Epithelial cell of proximal tubule (primary cell): ENCODE results near the gene DPH1. TPM values are rescaled to one million over a fixed set of nuclear protein-coding genes. Genes with fewer than 3 reads are reported as not detected.

ENCODE experiments used
- DNase-seq: peaks from one replicate; pipeline ENCODE4 v3.0.0-alpha.2; 2011; ENCODE audit warnings: low read depth
- H3K4me3 ChIP-seq: 2 replicates; pipeline ENCODE4 v1.5.1; 2011; ENCODE audit warnings: low read depth, mild to moderate bottlenecking, low read length
- total RNA-seq: library from RNA; depleted of rRNA; stranded (reverse); fragments of >200 nt; gene quantifications from 2 replicates; pipeline ENCODE4 v1.2.3, GENCODE V29; 2015
- TF ChIP-seq, protein P1 (sequence below): conservative IDR thresholded peaks from 2 replicates; pipeline ENCODE4 v1.5.1; 2012; ENCODE audit warnings: low read depth, mild to moderate bottlenecking, low read length

Gene DPH1
- total RNA-seq, 1 donor from 2014 or later, result 33.1 TPM

DNA sequence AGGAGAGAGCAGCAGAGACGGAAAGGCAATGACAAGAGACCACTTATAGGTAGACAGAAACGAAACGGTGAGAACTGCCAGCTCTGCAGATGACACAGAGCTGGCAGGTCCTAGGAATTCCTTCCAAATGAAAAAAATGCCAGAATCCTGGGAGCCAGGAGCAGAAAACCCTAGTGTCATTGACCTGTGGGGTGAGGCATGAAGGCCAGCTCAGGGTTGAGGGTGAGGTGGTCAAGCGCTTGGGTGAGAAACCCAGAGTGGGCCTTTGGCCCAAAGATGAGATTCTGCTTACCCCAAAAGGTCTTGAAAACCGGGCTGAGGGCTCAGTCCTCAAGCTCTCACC lies 34.2 kb downstream of the DPH1 start:
- TF ChIP-seq, protein P1, sequence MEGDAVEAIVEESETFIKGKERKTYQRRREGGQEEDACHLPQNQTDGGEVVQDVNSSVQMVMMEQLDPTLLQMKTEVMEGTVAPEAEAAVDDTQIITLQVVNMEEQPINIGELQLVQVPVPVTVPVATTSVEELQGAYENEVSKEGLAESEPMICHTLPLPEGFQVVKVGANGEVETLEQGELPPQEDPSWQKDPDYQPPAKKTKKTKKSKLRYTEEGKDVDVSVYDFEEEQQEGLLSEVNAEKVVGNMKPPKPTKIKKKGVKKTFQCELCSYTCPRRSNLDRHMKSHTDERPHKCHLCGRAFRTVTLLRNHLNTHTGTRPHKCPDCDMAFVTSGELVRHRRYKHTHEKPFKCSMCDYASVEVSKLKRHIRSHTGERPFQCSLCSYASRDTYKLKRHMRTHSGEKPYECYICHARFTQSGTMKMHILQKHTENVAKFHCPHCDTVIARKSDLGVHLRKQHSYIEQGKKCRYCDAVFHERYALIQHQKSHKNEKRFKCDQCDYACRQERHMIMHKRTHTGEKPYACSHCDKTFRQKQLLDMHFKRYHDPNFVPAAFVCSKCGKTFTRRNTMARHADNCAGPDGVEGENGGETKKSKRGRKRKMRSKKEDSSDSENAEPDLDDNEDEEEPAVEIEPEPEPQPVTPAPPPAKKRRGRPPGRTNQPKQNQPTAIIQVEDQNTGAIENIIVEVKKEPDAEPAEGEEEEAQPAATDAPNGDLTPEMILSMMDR, result no peak
- no peak overlapping the region for H3K4me3 ChIP-seq
- no peak for DNase-seq

DNA sequence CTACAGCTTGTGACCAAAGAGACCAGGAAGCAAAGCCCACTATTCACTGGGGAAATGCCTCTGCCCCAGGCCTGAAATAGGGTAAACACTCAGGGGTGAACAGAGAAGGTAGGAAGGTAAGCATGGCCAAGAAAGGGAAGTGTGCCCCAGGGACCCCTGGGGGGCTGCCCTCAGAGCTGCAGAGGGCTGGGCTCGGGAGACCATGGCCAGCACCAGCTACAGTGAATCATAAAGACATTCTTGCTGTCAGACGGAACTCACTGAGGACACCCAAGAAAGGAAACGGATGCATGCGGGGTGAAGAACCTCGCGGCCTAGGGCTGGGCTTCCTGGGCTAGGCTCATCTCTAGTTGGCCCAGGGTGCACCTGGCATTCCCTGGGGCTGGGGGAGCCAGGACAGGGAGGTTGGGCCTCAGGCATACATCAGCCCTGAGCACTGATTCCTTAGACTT lies 34.6 kb downstream of the DPH1 start:
- H3K4me3 ChIP-seq, result no peak overlapping the region
- TF ChIP-seq, protein P1, result no peak
- no peak for DNase-seq

DNA sequence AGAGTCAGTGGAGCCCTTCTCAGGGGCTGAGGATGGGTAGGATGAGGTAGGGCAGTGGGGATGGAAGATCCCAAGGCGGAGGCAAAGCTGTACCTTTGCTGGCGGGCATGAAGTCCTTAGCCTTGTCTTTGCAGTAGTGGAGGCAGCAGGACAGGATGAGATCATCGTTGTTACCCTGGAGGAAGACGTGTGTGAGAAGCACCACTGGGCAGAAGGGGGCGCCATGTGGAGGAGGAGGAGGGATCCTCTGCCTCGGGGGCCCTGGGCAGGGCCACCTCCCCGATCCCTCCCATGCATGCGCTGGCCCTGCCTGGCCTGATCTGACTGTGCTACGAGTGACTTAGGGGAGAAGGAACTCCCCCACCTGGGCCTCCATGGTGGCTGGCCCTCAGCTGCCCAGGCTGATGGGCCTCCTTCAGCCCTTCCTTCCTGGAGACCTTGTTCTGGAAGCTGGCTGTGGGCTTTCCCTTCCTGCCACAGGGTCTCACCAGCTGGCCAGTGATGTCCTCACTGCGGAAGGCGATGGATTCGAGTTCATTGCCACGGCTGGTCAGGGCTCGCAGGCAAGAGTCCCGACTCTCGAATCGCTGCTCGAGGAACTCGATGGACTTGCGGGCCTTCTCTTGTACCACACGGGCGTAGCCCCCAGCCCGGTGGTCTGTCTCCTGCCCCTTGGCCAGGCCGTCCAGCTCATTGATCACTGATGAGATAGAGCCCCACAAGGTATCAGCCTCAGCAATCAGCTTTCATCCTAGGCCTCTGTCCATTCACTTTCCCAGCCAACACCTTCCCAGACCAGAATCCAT lies 35.2 kb downstream of the DPH1 start:
- no peak for DNase-seq
- no peak overlapping the region for H3K4me3 ChIP-seq
- TF ChIP-seq, protein P1, result peak; percentile 44

DNA sequence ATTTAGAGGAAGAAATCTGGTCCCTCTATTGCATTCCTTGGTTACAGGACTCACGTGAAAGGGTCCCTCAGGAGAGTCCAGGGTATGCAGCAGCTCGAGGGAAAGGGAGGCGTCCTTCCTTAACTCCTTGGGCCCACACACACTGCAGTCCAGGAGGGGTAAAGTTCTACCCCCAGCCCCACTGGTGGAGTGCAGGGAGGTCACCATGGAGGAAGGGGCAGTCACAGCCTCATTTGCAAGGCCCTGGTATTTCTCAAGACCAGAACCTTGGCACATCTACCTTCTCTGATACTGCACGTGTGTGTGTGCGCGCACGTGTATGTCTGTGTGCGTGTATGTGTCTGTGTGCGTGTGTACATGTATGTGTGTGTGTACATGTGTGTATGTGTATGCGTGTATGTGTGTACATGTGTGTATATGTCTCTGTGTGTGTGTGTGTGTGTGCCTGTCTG lies 36.0 kb downstream of the DPH1 start:
- no peak overlapping the region for H3K4me3 ChIP-seq
- DNase-seq, result no peak
- TF ChIP-seq, protein P1, result no peak

DNA sequence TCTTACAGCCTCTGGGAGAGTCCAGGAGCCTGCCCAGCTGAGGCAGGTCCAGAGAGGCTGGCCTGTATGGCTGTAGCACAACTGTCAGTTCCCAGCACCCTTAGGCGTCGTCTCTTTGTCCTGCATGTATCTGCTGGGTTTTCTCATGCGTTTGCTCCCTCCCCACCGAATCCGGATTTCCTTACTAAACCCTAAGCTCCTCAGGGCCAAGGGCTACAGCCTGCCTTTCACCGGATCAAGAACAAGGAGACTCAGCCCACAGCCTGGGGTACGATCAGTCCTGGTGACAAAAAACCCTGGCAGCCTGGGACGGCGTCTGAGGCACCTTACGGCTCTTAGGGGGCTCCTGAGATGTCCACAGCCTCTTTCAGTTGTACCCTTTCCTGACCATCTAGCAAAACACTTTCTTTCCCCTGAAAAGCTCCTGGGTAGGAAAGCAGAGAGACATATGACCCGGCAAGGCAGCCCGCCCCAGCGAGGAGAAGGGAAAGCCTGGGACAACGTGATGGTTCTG lies 37.2 kb downstream of the DPH1 start:
- no peak for DNase-seq
- TF ChIP-seq, protein P1, result no peak
- H3K4me3 ChIP-seq, result no peak overlapping the region

DNA sequence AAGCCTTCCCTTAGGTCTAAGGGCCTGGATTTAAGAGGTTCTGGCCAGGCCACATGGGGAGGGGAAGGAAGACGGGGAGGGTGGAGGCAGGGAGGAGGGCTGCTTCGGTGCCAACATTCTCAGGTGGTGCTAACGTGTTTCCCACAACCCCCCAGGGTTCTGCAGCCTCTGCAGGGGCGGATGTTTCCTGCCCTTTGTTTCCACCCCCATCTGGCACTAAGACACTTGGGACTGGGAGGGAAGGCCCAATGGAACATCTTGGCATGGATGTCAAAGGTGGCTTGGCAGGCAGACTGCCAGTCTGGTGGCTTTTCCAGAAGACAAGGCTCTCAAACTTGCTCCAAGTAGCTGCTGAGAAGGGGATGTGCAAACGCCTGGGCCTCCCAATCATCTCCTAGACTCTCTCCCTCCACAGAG lies 37.7 kb downstream of the DPH1 start:
- TF ChIP-seq, protein P1, result no peak
- no peak for DNase-seq
- H3K4me3 ChIP-seq, result no peak overlapping the region
